Suprapubic skin (tissue), 4 donors: ENCODE data around the gene PCBP2. TPM values are rescaled to one million over a fixed set of nuclear protein-coding genes. Genes with fewer than 3 reads are reported as not detected.

ENCODE experiments used
- DNase-seq, 2 donors: peaks; one replicate each; pipeline ENCODE4 v3.0.0-alpha.2; 2019; ENCODE audit warnings: low spot score in 2 of 2
- H3K27ac ChIP-seq: fragments of 200-600 bp; sonication (generic); one replicate; pipeline ENCODE4 v1.5.1; 2019
- H3K27me3 ChIP-seq: fragments of 200-600 bp; sonication (generic); one replicate; pipeline ENCODE4 v1.5.1; 2019
- H3K36me3 ChIP-seq: fragments of 200-600 bp; sonication (generic); one replicate; pipeline ENCODE4 v1.5.1; 2019
- H3K4me1 ChIP-seq: fragments of 200-600 bp; sonication (generic); one replicate; pipeline ENCODE4 v1.5.1; 2019
- H3K4me3 ChIP-seq: fragments of 200-600 bp; sonication (generic); one replicate; pipeline ENCODE4 v1.5.1; 2019; ENCODE audit warnings: mild to moderate bottlenecking
- H3K9me3 ChIP-seq: fragments of 200-600 bp; sonication (generic); one replicate; pipeline ENCODE4 v1.5.1; 2019
- EP300 ChIP-seq: sonication (generic); formaldehyde crosslinking; IDR thresholded peaks from one replicate; pipeline ENCODE4 v1.6.1; 2017; ENCODE audit warnings: antibody characterized with exemption
- POLR2A ChIP-seq, 2 donors: fragments of 450-650 bp; IDR thresholded peaks; one replicate each; pipeline ENCODE4 v1.6.1; 2017; ENCODE audit warnings: antibody characterized with exemption in 2 of 2, mild to moderate bottlenecking in 2 of 2, moderate library complexity in 2 of 2
- POLR2AphosphoS5 ChIP-seq, 3 donors: sonication (generic); formaldehyde crosslinking; IDR thresholded peaks; one replicate each; pipeline ENCODE4 v1.6.1; 2017; ENCODE audit warnings: antibody characterized with exemption in 3 of 3
- WGBS: methylation state at CpG from one replicate; pipeline ENCODE4 v1.1.5; 2018; 5-methylcytosine and 5-hydroxymethylcytosine counted together
- total RNA-seq, 4 donors: library from RNA; depleted of rRNA; stranded (reverse); fragments of >200 nt; gene quantifications; one replicate each; pipeline ENCODE4 v1.1.0, GENCODE V29; 2016
- TF ChIP-seq, protein P1 (sequence below), 2 donors: fragments of 200-600 bp in 1 of 2; fragments of 450-650 bp in 1 of 2; sonication (generic) in 1 of 2; IDR thresholded peaks; one replicate each; pipeline ENCODE4 v1.5.1; 2016 to 2019; ENCODE audit warnings: antibody characterized with exemption in 2 of 2, mild to moderate bottlenecking in 1 of 2, moderate library complexity in 1 of 2

Gene PCBP2
- total RNA-seq, 4 donors from 2014 or later = 480 to 803 (median 584) TPM

DNA sequence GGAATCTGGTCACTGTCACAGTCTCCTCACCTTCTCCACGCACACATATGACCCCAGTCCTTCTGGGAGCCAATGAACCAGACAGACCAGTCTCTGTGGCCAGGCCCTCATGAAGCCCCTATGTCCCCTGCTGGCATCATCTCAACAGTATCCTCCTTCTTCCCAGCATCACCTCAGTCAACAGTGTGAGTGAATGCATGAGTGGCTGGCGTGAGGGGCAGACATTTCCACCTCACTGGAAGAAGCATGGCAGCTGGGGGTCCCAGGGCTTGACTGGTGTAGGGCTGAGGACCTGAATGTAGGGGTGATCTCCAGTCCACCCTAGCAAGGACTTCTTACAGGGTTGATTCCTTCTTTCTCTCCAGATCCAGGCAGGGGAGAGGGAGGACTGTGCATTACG, 45.6 kb downstream of the PCBP2 start:
- WGBS = 98% methylated on average over 3 of the region's 3 CpGs
- no peaks in the 10 kb centered on the region for H3K27me3 ChIP-seq
- no peaks in the 10 kb centered on the region for H3K9me3 ChIP-seq
- peaks cover 79% of the 10 kb centered on the region for H3K4me1 ChIP-seq
- TF ChIP-seq, protein P1, sequence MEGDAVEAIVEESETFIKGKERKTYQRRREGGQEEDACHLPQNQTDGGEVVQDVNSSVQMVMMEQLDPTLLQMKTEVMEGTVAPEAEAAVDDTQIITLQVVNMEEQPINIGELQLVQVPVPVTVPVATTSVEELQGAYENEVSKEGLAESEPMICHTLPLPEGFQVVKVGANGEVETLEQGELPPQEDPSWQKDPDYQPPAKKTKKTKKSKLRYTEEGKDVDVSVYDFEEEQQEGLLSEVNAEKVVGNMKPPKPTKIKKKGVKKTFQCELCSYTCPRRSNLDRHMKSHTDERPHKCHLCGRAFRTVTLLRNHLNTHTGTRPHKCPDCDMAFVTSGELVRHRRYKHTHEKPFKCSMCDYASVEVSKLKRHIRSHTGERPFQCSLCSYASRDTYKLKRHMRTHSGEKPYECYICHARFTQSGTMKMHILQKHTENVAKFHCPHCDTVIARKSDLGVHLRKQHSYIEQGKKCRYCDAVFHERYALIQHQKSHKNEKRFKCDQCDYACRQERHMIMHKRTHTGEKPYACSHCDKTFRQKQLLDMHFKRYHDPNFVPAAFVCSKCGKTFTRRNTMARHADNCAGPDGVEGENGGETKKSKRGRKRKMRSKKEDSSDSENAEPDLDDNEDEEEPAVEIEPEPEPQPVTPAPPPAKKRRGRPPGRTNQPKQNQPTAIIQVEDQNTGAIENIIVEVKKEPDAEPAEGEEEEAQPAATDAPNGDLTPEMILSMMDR (IDR thresholded peaks at IDR 0.05) = no peak
- TF ChIP-seq EP300 = no peak
- no peak for TF ChIP-seq POLR2A (IDR thresholded peaks at IDR 0.05)
- no peak for TF ChIP-seq POLR2AphosphoS5 (IDR thresholded peaks at IDR 0.05)
- H3K27ac ChIP-seq = peak overlapping the region; percentile 60
- H3K4me3 ChIP-seq = no peak overlapping the region
- DNase-seq = no peak
- H3K36me3 ChIP-seq = no peaks in the 10 kb centered on the region

DNA sequence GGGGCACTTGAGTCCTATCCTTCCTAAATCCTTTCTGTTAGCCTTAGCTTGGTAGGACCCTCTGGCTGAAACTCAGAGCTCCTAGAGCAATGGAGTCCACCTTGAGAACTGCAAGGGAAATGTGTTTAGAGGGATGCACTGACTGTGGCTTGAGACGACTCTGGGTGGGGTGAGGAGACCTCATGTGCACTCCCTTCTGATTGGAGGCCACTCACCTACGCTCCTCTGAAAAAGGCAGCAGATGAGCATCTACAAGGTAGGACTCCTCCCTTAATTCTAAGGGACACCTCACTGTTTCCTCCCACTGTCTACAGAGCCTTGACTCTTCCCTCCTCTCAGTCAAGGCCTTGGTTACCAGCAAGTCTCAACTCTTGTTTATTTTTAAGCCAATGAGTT, 46.3 kb downstream of the PCBP2 start:
- Histone ChIP-seq H3K36me3 (no peaks in the 10 kb centered on the region), H3K27ac (peak overlapping the region; percentile 99), H3K4me3 (peak overlapping the region; percentile 72), H3K27me3 (no peaks in the 10 kb centered on the region), H3K4me1 (peaks cover 78% of the 10 kb centered on the region), H3K9me3 (no peaks in the 10 kb centered on the region)
- WGBS = 83% methylated on average over 2 of the region's 2 CpGs
- TF ChIP-seq, protein P1 (IDR thresholded peaks at IDR 0.05) = no peak
- TF ChIP-seq POLR2A (IDR thresholded peaks at IDR 0.05) (no peak), POLR2AphosphoS5 (IDR thresholded peaks at IDR 0.05) (no peak), EP300 (no peak)
- DNase-seq = no peak

DNA sequence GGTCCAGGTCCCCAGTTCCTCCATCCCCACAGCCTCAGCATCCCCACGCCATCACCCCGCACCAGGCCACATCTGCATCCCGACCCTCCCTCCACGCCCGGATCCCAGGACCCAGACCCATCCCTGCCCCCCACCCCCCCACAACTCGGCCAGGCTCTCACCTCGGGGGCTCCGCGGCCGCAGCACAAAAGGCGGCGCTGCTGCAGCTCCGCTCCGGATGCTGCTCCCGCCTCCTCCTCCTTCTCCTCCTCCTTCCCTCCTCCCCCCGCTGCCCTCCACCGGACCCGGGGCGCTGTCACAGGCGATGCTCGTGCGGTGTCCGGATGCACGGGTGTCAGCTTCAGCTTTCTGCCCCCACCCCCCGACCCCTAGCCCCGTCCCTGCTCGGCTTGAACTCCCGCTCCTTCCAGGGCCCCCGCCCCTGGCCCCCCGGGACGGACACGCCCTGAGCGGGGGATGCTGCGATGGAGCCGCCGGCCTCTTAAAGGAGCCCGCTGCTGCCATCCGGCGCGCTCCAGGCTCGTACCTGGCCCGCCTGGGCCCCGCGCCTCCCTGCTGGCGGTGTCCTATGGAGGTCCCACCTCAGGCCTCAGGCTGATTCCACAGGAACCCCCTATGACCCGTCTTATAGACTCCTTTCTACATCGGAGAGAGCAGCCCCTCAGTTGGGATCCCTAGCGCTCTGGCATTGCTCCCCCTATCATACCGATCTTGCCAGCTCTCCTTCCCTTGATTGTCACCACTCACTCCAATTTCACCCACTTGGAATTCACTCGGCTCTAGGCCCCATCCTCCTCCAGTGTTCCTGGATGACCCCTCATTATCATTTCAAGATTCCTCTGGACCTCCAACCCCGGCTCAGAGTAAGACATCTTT, 47.6 kb downstream of the PCBP2 start, which contains the start of gene MAP3K12:
Gene MAP3K12, minus strand, starts transcription at position 193 of the 876 bp plus-strand sequence. CDS start 12,067 bp downstream, outside the sequence.
- Histone ChIP-seq H3K36me3 (peaks cover 6% of the 10 kb centered on the region), H3K4me3 (peak within 1 kb of the TSS; percentile 72), H3K4me1 (peaks cover 74% of the 10 kb centered on the region), H3K9me3 (no peaks in the 10 kb centered on the region), H3K27ac (peak within 1 kb of the TSS; percentile 99), H3K27me3 (no peaks in the 10 kb centered on the region)
- peak; percentile 86 to 88 for DNase-seq
- TF ChIP-seq POLR2AphosphoS5 (IDR thresholded peaks at IDR 0.05) = no peak
- TF ChIP-seq, protein P1 (IDR thresholded peaks at IDR 0.05) = no peak
- TF ChIP-seq POLR2A (IDR thresholded peaks at IDR 0.05) = no peak
- TF ChIP-seq EP300 = no peak
- WGBS = under 1% methylated on average over 39 of the region's 51 CpGs

DNA sequence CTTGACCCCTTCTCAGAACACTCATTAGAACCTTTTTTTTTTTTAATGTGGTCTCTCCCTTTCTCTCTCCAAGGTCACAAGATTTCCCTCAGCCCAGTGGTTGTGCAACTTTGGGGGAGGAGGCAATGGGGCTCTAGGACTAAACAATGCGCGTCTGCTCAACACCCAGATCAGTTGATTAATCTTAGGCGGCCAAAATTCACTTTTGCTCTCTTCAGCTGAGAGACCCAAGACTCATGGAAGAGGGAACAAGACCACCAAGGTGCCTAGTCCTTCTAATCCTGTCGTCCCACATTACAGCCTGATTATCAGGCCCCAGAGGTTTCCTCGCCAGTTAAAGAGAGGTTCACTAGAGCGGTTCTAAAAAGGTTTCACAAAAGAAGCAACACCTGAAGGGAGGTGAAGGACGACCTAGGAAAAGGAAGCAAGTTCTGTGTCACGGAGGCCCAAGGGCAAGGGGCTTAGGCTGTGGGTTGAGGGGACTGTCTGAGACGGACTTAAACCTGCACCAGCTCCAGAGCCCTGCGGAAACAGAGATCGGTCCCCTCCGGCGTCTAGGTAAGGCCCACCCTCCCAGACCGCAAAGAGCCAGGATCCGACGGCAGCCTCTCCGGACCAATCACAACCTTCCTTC, 48.4 kb downstream of the PCBP2 start:
- WGBS = under 1% methylated on average over 17 of the region's 17 CpGs
- Histone ChIP-seq H3K4me3 (peak overlapping the region; percentile 72), H3K27ac (peak overlapping the region; percentile 99), H3K4me1 (peaks cover 82% of the 10 kb centered on the region), H3K9me3 (no peaks in the 10 kb centered on the region), H3K27me3 (no peaks in the 10 kb centered on the region), H3K36me3 (peaks cover 8% of the 10 kb centered on the region)
- peak; percentile 88 to 97 for TF ChIP-seq POLR2A (IDR thresholded peaks at IDR 0.05)
- TF ChIP-seq POLR2AphosphoS5 (IDR thresholded peaks at IDR 0.05) = peak; percentile 67 to 80 (median 76)
- TF ChIP-seq, protein P1 (IDR thresholded peaks at IDR 0.05) = no peak
- TF ChIP-seq EP300 = no peak
- peak in 1 of 2 donors; percentile 92 for DNase-seq
